HUDEP-2 (cell line): ENCODE data around the gene ZKSCAN1.
A peak's percentile ranks its signal among the peaks of the same experiment; 100 is the strongest.

Experiments used
- DNase-seq, 76 experiments: peaks; one replicate each; lab custom pipeline; 2025; ENCODE audit not compliant: unreplicated experiment in 76 of 76; lab: John Stamatoyannopoulos, UW

The ZKSCAN1 gene

DNA sequence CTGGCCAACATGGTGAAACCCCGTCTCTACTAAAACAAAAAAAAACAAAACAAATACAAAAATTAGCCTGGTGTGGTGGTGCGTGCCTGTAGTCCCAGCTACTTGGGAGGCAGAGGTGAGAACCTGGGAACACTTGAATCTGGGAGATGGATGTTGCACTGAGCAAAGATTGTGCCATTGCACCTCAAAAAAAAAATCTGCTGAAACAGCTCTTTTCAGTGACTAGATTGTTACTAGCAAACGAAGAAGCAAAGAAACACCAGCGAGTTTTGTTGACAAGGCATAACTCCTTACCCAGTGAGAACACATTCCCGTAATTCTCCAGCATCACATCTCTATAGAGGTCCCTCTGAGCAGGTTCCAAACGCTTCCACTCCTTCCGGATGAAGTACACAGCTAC, 59.4 kb downstream of the ZKSCAN1 start:
- DNase-seq, result no peak

DNA sequence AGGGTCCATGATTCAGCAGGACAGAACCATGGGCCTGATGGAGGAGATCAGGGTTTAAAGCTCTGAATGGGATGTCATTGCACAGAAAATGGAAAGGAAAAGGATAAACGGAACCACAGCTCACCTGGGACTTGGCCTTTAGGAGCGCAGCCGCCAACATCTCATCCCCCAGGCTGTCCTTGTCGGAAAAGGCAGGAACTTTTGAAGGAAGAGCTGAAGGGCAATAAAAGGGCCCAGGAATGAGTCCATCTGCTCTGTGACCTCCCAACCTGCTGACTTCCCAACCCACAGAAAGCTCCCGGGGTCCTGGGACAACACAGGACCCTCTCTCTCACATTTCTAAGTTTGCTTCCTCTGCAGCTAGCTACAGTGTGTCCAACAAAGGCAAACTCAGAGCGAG, 60.0 kb downstream of the ZKSCAN1 start:
- DNase-seq, result no peak

DNA sequence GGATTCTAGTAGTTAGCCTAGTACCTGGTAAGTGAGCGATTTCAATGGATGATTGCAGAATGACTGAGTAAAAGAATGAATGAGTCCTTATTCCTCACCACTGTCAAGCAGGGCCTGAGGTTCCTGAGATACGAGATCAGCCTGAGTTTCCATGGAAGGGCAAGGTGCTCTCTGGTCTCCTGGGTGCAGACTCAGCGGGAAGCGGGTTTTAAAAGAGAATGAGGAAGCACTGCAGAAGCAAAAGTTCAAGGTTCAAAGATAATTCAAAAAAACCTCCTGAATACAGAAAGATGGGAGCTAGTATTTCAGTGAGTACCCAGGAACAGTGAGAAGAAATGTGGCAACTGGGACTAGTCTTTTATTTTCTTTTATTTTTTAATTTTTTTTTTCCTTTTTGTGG, 61.8 kb downstream of the ZKSCAN1 start:
- no peak for DNase-seq

DNA sequence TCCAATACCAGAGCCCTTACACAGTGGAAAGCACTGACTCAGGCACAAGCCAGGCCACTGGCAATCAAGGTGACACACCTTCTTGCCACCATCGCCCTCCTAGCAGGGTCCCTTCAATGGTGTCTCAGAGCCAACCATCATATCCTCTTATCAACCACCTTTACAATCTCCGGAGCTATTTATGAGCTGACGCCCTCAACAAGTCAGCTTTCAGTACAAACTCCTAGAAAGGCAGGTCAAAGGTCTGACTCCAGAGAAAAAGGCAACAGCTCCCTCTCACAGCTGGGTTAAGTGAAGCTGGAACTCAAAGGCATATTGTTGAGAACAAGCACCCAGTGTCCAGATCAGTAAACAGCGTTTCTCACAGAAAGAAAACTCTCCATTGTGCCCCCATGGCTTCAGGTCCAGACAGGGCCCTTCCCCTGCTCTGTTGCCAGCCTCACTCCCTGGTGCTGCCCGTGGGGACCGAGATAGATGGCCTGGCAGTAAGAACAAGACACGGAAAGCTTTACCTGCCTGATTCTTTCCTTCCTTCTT, 63.7 kb downstream of the ZKSCAN1 start:
- no peak for DNase-seq

DNA sequence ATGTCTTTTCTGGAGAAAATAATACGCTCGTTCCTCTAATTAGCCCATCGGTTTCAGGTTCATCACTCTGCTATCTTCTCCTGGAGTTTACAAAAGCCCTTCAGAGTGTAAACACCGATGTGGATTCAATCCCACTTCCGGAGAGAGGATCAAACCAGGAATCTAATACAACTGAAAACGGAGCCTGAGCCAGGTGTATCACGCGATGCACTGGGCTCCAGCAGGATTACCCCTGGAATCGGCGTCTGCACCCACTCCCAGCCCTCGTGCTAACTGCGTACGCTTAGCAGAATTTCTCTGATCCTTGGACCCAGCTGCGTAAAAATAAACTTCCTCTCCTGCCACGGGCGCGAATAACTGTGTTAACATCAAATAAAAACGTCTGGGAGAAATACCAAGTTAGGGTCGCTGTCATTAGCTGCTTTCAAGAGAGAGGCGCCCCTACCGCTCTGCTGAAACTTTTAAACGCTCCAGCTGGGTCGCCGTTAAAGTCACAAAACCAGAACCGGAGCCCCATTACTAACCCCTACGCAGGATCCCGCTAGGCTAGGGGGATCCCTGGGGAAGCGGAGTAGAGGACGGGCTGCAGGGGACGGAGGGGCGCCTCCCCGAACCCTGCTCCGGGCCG, 65.6 kb downstream of the ZKSCAN1 start:
- peak in 2 of 76 experiments; percentile 3 to 14 for DNase-seq

DNA sequence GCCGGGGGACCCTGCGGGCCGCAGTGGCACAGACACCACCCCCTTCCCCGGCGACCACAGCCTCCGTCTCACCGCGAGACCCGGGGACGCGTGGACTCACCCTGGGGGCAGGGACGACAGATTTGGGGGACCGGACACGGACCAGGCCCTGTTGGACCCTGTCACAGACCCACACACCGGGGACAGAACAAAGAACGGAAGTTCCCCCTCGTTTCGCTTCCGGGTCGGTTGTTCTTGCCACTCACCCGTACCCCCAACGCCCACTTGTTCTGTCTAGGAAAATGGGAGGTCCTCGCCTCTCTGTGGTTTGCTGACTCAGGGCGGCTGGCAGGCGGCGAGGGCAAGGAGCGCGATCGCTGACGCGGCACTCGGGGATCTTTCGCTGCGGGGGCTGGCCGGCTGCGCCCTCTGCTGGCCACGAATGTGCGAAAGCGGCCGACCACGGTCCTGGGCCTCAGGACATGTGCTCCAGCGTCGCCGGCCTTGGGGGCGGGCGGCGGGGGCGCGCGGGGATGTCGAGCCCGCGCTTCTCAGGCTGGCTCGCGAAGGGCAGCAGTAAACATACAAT, 66.2 kb downstream of the ZKSCAN1 start, which contains the start of gene ZNF3:
Gene ZNF3, minus strand, starts transcription at position 189 of the 568 bp plus-strand sequence. CDS start 4,366 bp downstream, outside the sequence.
- peak; percentile 44 to 99 (median 98) for DNase-seq

DNA sequence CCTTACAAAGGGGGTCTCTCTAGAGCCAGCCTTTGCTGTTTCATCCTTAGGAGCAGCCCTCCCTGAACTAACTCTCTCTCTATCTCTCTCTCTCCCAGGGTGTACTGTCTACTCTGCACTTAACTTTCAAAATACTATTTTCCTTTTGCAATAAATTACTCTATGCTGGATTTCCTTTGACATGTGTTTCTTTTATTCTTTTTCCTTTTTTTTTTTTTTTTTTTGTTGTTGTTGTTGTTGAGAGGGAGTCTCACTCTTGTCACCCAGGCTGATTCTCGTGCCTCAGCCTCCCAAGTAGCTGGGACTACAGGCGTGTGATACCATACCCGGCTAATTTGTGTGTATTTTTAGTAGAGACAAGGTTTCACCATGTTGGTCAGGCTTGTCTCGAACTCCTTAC, 67.6 kb downstream of the ZKSCAN1 start:
- no peak for DNase-seq

DNA sequence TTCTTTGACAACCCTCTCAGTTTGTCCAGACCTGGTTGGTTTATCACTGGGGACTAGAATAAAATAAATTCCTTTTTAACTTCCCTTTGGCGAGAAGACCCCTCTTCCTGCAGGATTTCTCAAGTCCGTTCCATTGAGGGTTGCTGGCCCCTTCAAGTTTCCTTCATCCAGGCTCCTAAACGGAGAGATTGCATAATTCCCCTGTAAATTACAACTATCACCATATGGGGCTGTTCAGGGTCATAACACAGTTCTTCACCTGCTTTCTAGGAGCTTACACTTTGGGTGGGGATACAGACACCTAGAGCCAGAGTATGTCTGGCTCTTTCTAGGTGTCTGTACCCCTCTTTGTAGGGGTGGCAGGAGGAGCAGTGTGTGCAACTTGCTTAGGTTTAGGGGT, 70.1 kb downstream of the ZKSCAN1 start:
- no peak for DNase-seq

DNA sequence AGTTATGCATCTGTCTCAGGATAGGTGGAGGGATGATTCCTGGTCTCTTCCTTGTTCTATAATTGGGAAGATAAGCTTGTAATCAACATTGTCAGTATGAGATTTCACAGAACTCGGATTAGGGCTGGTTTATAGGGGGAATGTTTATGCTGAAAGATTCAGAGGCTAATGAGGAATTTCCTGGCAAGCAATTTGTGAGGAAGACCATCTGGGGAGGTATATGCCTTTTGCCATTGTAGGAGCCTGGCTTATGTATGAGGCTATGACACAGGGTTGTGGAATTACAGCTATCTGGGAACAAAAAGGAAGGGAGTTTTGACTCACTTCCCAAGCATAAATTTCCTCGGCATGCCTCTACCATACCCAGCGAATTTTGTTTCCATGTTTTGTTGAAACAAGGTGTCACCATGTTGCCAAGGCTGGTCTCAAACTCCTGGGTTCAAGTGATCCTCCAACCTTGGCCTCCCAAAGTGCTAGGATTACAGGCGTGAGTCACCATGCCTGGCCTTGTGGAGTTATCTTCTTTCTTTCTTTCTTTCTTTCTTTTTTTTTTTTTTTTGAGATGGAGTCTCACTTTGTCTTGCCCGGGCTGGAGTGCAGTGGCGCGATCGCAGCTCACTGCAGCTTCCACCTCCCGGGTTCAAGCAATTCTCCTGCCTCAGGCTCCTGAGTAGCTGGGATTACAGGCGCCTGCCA, 71.8 kb downstream of the ZKSCAN1 start:
- DNase-seq, result no peak

DNA sequence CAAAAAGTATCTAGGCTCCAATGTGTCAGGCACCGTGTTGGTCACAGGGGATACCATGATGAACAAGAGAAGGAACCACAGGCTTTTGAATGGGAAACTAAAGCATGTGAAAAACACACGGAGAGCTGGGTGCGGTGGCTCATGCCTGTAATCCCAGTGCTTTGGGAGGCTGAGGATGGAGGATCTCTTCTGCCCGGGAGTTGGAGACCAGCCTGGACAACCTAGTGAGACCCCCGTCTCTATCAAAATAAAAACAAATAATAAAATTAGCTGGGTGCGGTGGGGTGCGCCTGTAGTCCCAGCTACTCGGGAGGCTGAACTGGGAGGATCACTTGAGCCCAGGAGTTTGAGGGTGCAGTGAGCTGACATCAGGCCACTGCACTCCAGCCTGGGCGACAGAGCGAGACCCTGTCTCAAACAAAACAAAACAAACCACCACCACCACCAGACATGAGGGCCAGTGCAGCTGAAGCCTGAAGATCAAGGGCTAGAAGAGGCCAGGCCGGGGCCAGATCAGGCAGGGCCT, 72.8 kb downstream of the ZKSCAN1 start:
- DNase-seq, result no peak

DNA sequence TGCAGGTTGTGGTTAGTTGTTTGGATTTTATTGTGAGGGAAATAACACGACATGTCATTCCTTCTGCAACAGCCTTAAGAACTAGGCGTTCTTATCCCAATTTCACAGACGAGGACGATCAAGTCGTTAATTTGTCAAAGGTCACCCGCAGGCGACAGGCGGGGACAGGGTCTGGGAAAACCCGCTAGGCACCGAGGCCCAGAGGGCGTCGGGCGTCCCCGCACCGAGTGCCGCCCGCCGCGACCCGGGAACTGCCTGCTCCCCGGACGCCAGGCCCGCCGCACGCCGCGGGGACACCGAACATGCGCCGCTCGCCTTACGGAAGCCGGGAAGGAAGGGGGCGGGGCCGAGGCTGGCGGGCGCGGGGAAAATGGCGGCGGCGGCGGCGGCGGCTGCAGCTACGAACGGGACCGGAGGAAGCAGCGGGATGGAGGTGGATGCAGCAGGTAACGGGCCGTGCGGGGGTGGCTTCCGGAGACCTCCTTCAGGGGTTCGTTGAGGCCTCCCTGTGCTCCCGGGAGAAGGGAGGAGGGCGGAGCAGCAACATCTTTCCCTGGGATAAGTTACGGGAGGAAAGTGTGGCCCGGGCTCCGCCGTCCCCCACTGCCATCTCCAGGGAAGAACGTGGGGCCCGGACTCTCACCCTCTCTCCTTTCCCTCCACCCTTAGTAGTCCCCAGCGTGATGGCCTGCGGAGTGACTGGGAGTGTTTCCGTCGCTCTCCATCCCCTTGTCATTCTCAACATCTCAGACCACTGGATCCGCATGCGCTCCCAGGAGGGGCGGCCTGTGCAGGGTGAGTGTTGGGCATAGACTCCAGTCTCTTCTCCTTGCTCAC, 73.4 kb downstream of the ZKSCAN1 start, which contains the start of gene COPS6:
Gene COPS6, plus strand, starts transcription at position 349 of the 837 bp plus-strand sequence. Its CDS starts 22 bp downstream, at position 371.
- peak in 69 of 76 experiments; percentile 11 to 82 (median 60) for DNase-seq

DNA sequence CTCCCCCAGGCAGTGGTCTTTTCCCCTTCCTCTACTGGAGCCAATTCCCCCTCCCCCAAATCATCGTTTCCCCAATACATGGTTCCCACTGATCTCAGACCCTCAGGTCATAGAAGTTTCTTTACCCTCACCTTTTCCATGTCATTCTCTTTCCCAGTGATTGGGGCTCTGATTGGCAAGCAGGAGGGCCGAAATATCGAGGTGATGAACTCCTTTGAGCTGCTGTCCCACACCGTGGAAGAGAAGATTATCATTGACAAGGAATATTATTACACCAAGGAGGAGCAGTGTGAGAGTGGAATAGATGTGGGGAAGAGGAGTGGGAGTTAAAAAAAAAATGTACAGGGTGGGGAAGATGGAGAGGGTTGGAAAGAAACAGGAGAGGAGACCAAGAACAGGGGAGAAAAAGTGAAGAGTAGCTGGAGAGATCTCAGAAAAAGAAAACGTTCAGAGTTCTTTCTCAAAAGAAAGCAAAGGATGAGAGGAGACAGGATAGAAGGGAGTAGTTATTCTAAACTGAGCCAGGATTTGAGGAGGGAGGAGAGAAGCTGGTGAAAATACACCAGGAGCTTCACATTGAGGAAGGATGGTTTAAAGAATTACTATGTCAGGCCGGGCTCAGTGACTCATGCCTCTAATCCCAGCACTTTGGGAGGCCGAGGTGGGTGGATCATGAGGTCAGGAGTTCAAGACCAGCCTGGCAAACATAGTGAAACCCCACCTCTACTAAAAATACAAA, 74.2 kb downstream of the ZKSCAN1 start:
- DNase-seq, result no peak

DNA sequence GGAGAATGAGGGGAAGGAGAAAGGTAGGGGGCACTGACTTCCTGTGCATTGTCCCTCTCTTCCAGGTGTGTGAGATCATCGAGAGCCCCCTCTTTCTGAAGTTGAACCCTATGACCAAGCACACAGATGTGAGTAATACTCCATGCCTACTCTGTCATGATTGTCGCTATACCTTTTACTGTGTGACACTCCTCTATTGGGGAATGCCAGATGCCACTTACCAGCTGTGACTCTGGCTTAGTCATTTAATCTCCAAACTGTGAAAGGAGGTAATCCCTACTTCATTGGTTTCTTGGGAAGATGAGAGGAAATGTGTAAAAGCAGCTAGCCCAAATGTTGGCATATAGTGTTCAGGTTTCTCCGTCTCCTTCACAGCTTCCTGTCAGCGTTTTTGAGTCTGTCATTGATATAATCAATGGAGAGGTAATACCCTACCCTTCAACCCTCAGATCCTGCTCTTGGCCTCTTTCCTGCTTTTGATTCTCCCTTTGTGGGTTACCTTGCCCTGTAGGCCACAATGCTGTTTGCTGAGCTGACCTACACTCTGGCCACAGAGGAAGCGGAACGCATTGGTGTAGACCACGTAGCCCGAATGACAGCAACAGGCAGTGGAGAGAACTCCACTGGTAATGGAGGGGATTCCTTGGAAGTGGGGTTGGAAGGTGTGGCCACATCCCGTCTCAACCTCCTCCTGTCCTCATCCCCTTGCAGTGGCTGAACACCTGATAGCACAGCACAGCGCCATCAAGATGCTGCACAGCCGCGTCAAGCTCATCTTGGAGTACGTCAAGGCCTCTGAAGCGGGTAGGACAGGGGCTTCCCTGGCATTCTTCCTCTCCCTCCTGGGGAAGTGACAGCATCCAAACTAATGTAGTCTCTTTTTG, 75.4 kb downstream of the ZKSCAN1 start:
- DNase-seq, result no peak
